GM20000 (cell line): ENCODE measurements around the gene MTHFD1.
"Not testable (repeated sequence)": the region's sequence is repeated elsewhere in the genome, so short reads cannot be mapped to it uniquely, and the experiment has no call there.

Experiments used
- DNase-seq: peaks from one replicate; pipeline ENCODE4 v3.0.0; 2012; ENCODE audit warnings: low spot score
- CTCF ChIP-seq: IDR thresholded peaks from 2 replicates; pipeline ENCODE4 v1.5.1; 2012; ENCODE audit warnings: mild to moderate bottlenecking, control low read depth; ENCODE audit errors: extremely low read depth, missing control alignments

MTHFD1 gene

GRCh38 chr14:64364907-64365306 lies 23.2 kb upstream of the MTHFD1 start:
- no peak for DNase-seq
- TF ChIP-seq CTCF: no peak

GRCh38 chr14:64365358-64365889 lies 22.7 kb upstream of the MTHFD1 start:
- DNase-seq: not testable (repeated sequence)

GRCh38 chr14:64369201-64369600 lies 19.0 kb upstream of the MTHFD1 start:
- no peak for TF ChIP-seq CTCF
- no peak for DNase-seq

- no peak for DNase-seq
Observed at GRCh38 chr14:64387232-64387781, 846 bp upstream of the MTHFD1 start.

GRCh38 chr14:64388533-64389285 lies 556 bp downstream of the MTHFD1 start:
- no peak for TF ChIP-seq CTCF
- DNase-seq: no peak

More at GRCh38 chr14:64387232-64387781, 846 bp upstream of the MTHFD1 start:
- TF ChIP-seq CTCF: no peak

- no peak for TF ChIP-seq CTCF
- DNase-seq: no peak
Observed at GRCh38 chr14:64391113-64391725, 3.1 kb downstream of the MTHFD1 start.

- DNase-seq: no peak
Observed at GRCh38 chr14:64391986-64392385, 3.8 kb downstream of the MTHFD1 start.

GRCh38 chr14:64393189-64393726 lies 5.1 kb downstream of the MTHFD1 start:
- not testable (repeated sequence) for DNase-seq

More at GRCh38 chr14:64391986-64392385, 3.8 kb downstream of the MTHFD1 start:
- no peak for TF ChIP-seq CTCF
